BJ (cell line): ENCODE data around the gene CADM2. TPM values are rescaled to one million over a fixed set of nuclear protein-coding genes. Genes with fewer than 3 reads are reported as not detected.
"Not testable (repeated sequence)": the region's sequence is repeated elsewhere in the genome, so short reads cannot be mapped to it uniquely, and the experiment has no call there.

Experiments
- CTCF ChIA-PET: fragments of 350-600 bp; formaldehyde crosslinking; extraction: SDS; loops from one replicate; lab custom pipeline; 2021; ENCODE audit warnings: antibody characterized with exemption, inconsistent platforms; lab: Yijun Ruan, JAX
- POLR2A ChIA-PET: fragments of 300-600 bp; sonication (Branson Sonifier 250); formaldehyde crosslinking; extraction: SDS; loops from one replicate; lab custom pipeline; 2021; ENCODE audit warnings: antibody characterized with exemption; lab: Charles Lee
- DNase-seq: peaks from one replicate; pipeline ENCODE4 v3.0.0-alpha.2; 2011; ENCODE audit warnings: low read depth
- H3K27me3 ChIP-seq: 2 replicates; pipeline ENCODE4 v1.6.0; 2011; ENCODE audit warnings: low read length; ENCODE audit not compliant: control insufficient read depth, insufficient read depth
- H3K36me3 ChIP-seq: 2 replicates; pipeline ENCODE4 v1.5.1; 2011; ENCODE audit warnings: low read length; ENCODE audit not compliant: control insufficient read depth, insufficient read depth
- H3K4me3 ChIP-seq: 2 replicates; pipeline ENCODE4 v1.5.1; 2011; ENCODE audit warnings: low read depth, mild to moderate bottlenecking, control low read depth, low read length
- CTCF ChIP-seq: IDR thresholded peaks from 2 replicates; pipeline ENCODE4 v1.5.1; 2011; ENCODE audit warnings: low read depth, mild to moderate bottlenecking, control low read depth, inconsistent platforms, low read length, moderate library complexity; ENCODE audit not compliant: insufficient read depth
- polyA plus RNA-seq: library from polyadenylated mRNA; depleted of rRNA; stranded (reverse); fragments of >200 nt; gene quantifications from 2 replicates; pipeline ENCODE4 v1.2.3, GENCODE V29; 2011

CADM2 gene
- polyA plus RNA-seq, 1 experiment, result not detected

DNA sequence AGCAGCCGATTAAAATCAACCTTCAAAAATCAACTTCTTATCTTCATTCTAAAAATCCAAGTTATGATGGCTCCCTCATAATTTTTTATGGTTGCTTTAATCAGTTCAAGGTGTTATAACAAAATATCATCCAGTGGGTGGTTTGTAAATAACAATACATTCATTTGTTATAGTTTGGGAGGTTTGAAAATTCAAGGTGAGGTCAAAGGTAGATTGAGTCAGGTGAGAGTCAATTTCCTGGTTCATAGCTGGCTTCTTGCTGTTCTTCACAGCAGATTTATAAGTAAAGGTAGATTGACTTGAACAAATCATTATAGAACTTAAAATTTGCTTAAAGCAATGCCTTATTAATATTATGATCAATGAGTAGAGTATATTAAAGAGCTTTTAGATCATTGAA, 192.8 kb downstream of the CADM2 start:
- ChIA-PET CTCF (no interaction called here), POLR2A (no interaction called here)
- no peak for DNase-seq
- no peak for TF ChIP-seq CTCF
- H3K36me3 ChIP-seq, result no peaks in the 10 kb centered on the region
- H3K4me3 ChIP-seq, result no peak overlapping the region
- H3K27me3 ChIP-seq, result no peaks in the 10 kb centered on the region

DNA sequence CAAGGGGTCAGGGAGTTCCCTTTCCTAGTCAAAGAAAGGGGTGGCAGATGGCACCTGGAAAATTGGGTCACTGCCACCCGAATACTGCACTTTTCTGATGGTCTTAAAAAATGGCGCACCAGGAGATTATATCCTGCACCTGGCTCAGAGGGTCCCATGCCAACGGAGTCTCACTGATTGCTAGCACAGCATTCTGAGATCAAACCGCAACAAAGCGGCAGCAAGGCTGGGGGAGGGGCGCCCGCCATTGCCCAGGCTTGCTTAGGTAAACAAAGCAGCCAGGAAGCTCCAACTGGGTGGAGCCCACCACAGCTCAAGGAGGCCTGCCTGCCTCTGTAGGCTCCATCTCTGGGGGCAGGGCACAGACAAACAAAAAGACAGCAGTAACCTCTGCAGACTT, 194.5 kb downstream of the CADM2 start:
- CTCF ChIA-PET, result not testable (repeated sequence)

GRCh38 chr3:85159376-85159775, 200.6 kb downstream of the CADM2 start:
- Histone ChIP-seq H3K4me3 (no peak overlapping the region), H3K36me3 (no peaks in the 10 kb centered on the region), H3K27me3 (no peaks in the 10 kb centered on the region)
- no peak for DNase-seq
- ChIA-PET CTCF (no interaction called here), POLR2A (no interaction called here)
- no peak for TF ChIP-seq CTCF

More for the DNA sequence above, 194.5 kb downstream of the CADM2 start:
- DNase-seq, H3K27me3 ChIP-seq, H3K36me3 ChIP-seq, POLR2A ChIA-PET, H3K4me3 ChIP-seq: not testable (repeated sequence)

DNA sequence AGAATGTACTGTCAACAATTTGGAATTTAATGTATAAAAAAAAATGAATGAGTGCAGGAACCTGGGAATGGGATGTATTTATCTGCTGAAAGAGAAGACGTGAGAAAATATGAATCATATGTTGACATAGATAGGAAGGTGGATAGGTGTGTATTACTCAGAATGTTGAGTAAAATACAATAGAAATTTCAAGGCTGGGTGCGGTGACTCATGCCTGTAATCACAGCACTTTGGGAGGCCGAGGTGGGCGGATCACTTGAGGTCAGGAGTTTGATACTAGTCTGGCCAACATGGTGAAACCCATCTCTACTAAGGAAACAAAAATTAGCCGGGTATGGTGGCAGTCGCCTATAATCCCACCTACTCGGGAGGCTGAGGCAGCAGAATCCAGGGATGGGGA, 202.8 kb downstream of the CADM2 start:
- Histone ChIP-seq H3K4me3 (no peak overlapping the region), H3K36me3 (no peaks in the 10 kb centered on the region), H3K27me3 (no peaks in the 10 kb centered on the region)
- DNase-seq, result no peak
- CTCF ChIA-PET, result no interaction called here
- no peak for TF ChIP-seq CTCF
- POLR2A ChIA-PET, result no interaction called here

GRCh38 chr3:85162905-85163304, 204.1 kb downstream of the CADM2 start:
- ChIA-PET POLR2A (no interaction called here), CTCF (no interaction called here)
- no peak for DNase-seq
- no peak for TF ChIP-seq CTCF
- Histone ChIP-seq H3K4me3 (no peak overlapping the region), H3K27me3 (no peaks in the 10 kb centered on the region), H3K36me3 (no peaks in the 10 kb centered on the region)

DNA sequence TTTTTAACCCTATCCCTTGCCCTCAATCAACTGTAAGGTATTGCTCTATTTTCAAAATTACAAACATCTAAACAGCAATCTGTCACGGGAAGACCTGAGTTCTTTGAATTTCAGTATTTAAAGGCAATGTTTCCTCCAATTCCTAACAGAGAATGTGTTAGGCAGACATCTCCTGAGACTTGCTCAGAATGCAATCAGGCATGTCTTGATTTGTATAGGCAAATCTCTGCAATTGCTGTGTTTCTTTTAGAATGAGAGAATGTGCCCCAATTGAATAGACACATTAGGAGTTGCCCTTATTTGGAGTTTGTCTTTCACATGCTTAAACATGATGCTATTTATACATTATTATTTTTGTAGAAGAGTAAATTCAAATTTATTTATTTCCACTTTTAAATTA, 205.6 kb downstream of the CADM2 start:
- POLR2A ChIA-PET, result no interaction called here

More for the DNA sequence above, 205.6 kb downstream of the CADM2 start:
- Histone ChIP-seq H3K27me3 (no peaks in the 10 kb centered on the region), H3K36me3 (no peaks in the 10 kb centered on the region), H3K4me3 (no peak overlapping the region)
- no peak for TF ChIP-seq CTCF
- CTCF ChIA-PET, result no interaction called here
- no peak for DNase-seq
